Effector memory CD4-positive, alpha-beta T cell (primary cell): ENCODE measurements around the gene NPAT.
A peak's percentile ranks its signal among the peaks of the same experiment; 100 is the strongest.

Experiments
- DNase-seq, 3 donors: peaks; one replicate each; pipeline ENCODE4 v3.0.0-alpha.2; 2020
- H3K27ac ChIP-seq: 2 replicates; pipeline ENCODE4 v1.7.0; 2013; ENCODE audit warnings: mild to moderate bottlenecking, low read length, moderate library complexity; ENCODE audit not compliant: insufficient read depth, poor library complexity, severe bottlenecking
- H3K27me3 ChIP-seq: replicated peaks from 2 replicates; pipeline ENCODE4 v1.7.0; 2013; ENCODE audit warnings: mild to moderate bottlenecking, low read length; ENCODE audit not compliant: insufficient read depth, control insufficient read depth, poor library complexity, severe bottlenecking
- H3K36me3 ChIP-seq: 2 replicates; pipeline ENCODE4 v1.7.0; 2013; ENCODE audit warnings: mild to moderate bottlenecking, low read length, moderate library complexity; ENCODE audit not compliant: control insufficient read depth, insufficient read depth
- H3K4me1 ChIP-seq: 2 replicates; pipeline ENCODE4 v1.7.0; 2013; ENCODE audit warnings: low read length, mild to moderate bottlenecking; ENCODE audit not compliant: control insufficient read depth, insufficient read depth, poor library complexity, severe bottlenecking
- H3K4me3 ChIP-seq: 2 replicates; pipeline ENCODE4 v1.7.0; 2013; ENCODE audit warnings: low read length, low read depth, mild to moderate bottlenecking; ENCODE audit not compliant: insufficient read depth, poor library complexity, severe bottlenecking
- H3K9me3 ChIP-seq: 2 replicates; pipeline ENCODE4 v1.7.0; 2013; ENCODE audit warnings: mild to moderate bottlenecking, low read length, moderate library complexity; ENCODE audit not compliant: control insufficient read depth

NPAT gene

DNA sequence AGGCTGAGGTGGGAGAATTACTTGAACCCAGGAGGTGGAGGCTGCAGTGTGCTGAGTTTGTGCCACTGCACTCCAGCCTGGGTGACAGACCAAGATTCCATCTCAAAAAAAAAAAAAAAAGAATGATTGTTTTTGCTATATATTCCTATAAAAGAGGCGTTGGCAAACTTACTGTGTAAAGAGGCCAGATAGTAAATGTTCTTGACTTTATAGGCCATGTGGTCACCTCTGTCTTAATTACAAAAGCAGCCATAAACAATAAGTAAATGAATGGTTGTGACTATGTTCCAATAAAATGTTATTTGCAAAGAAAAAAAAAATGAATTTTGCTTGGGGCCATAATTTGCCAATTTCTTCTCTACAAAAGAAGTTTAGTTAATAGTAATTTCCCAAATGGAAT, 12.8 kb upstream of the NPAT start:
- Histone ChIP-seq H3K36me3 (peaks cover 32% of the 10 kb centered on the region), H3K27ac (peak overlapping the region; percentile 19), H3K9me3 (no peaks in the 10 kb centered on the region), H3K4me1 (peaks cover 50% of the 10 kb centered on the region), H3K4me3 (no peak overlapping the region), H3K27me3 (no peaks in the 10 kb centered on the region)
- no peak for DNase-seq

DNA sequence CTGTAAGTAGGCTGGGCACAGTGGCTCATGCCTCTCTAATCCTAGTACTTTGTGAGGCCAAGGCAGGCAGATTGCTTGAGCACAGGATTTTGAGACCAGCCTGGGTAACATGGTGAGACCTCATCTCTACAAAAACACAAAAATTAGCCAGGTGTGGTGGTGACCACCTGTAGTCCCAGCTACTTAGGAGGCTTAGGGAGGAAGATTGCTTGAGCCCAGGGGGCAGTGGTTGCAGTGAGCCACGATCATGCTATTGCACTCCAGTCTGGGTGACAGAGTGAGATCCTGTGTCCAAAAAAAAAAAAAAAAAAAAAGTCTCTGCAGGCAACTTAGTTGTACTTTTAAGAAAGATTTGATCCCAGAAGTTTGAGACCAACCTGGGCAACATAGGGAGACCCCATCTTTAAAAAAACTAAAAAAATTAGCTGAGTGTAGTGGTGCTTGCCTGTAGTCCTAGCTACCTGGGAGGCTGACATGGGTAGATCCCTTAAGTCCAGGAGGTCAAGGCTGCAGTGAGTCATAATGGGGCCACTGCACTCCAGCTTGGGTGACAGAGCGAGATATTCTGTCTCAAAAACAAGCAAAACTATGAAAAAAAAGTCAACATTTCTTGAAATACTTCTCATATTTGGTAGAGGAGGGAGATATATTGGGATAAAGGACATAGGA, 11.0 kb upstream of the NPAT start:
- Histone ChIP-seq H3K4me3 (no peak overlapping the region), H3K4me1 (peaks cover 42% of the 10 kb centered on the region), H3K27ac (no peak overlapping the region), H3K36me3 (peaks cover 45% of the 10 kb centered on the region), H3K9me3 (no peaks in the 10 kb centered on the region), H3K27me3 (no peaks in the 10 kb centered on the region)
- DNase-seq, result no peak

GRCh38 chr11:108228251-108228650, 5.8 kb upstream of the NPAT start:
- no peak overlapping the region for H3K4me3 ChIP-seq
- peaks cover 43% of the 10 kb centered on the region for H3K36me3 ChIP-seq
- H3K27ac ChIP-seq, result no peak overlapping the region
- no peak for DNase-seq
- no peaks in the 10 kb centered on the region for H3K9me3 ChIP-seq
- H3K4me1 ChIP-seq, result peaks cover 19% of the 10 kb centered on the region
- no peaks in the 10 kb centered on the region for H3K27me3 ChIP-seq

DNA sequence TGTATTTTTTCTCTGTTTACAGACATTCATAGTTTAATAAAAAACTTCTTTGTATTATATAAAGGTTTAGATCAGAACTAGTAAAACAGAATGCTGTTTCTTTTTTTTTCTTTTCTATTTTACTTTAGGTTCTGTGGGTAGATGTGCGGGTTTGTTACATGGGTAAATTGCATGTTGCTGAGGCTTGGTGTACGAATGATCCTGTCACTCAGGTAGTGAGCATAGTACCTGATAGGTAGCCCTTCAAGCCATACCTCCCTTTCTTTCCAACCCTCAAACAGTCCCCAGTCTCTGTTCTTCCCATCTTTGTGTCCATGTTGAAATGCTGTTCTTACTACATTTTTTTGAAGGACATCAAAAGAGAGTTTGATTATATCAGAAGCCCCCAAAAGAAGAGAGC, 3.6 kb upstream of the NPAT start:
- Histone ChIP-seq H3K9me3 (no peaks in the 10 kb centered on the region), H3K36me3 (peaks cover 25% of the 10 kb centered on the region), H3K27ac (peak overlapping the region; percentile 99), H3K4me3 (peak overlapping the region; percentile 40), H3K4me1 (peaks cover 16% of the 10 kb centered on the region), H3K27me3 (no peaks in the 10 kb centered on the region)
- DNase-seq, result no peak

- Histone ChIP-seq H3K27me3 (no peaks in the 10 kb centered on the region), H3K9me3 (no peaks in the 10 kb centered on the region), H3K4me1 (peaks cover 16% of the 10 kb centered on the region), H3K36me3 (peaks cover 16% of the 10 kb centered on the region), H3K4me3 (peak overlapping the region; percentile 67), H3K27ac (peak overlapping the region; percentile 99)
- DNase-seq, result no peak
These were observed 2.7 kb upstream of the NPAT start for GRCh38 chr11:108224911-108225786.

- H3K27me3 ChIP-seq, result no peaks in the 10 kb centered on the region
- peaks cover 18% of the 10 kb centered on the region for H3K4me1 ChIP-seq
- no peaks in the 10 kb centered on the region for H3K9me3 ChIP-seq
- peak overlapping the region; percentile 99 for H3K27ac ChIP-seq
- peak overlapping the region; percentile 67 for H3K4me3 ChIP-seq
- DNase-seq, result no peak
- peaks cover 9% of the 10 kb centered on the region for H3K36me3 ChIP-seq
These were observed 1.9 kb upstream of the NPAT start for GRCh38 chr11:108224366-108224765.

GRCh38 chr11:108223348-108224149, 1.1 kb upstream of the NPAT start:
- H3K4me1 ChIP-seq, result peaks cover 20% of the 10 kb centered on the region
- H3K9me3 ChIP-seq, result no peaks in the 10 kb centered on the region
- H3K27ac ChIP-seq, result peak overlapping the region; percentile 99
- H3K4me3 ChIP-seq, result peak overlapping the region; percentile 67
- H3K36me3 ChIP-seq, result peaks cover 5% of the 10 kb centered on the region
- no peak for DNase-seq
- H3K27me3 ChIP-seq, result no peaks in the 10 kb centered on the region

GRCh38 chr11:108221911-108222573, 396 bp downstream of the NPAT start:
- Histone ChIP-seq H3K4me1 (peaks cover 20% of the 10 kb centered on the region), H3K9me3 (no peaks in the 10 kb centered on the region), H3K27ac (peak overlapping the region; percentile 99), H3K36me3 (no peaks in the 10 kb centered on the region), H3K4me3 (peak overlapping the region; percentile 81), H3K27me3 (no peaks in the 10 kb centered on the region)
- DNase-seq, result peak in 2 of 3 donors; percentile 29 to 41

DNA sequence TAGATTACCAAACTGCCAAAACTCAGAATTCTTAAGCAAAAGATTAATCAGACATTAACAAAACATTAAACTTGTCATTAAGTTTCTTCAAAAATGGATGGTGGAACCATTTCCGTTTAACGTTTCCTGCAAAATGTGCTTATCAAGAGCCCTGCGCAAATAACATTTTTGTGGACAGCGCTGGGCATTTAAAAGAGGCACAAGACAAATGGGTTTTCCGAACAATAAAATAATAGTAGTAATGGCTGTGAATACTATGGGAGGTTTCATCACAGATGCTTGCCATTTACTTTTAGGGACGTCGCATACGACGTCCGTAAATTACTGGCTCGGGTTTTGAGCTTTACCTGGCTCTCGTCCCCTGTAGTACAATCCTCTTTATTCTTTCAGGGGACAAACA, 1.1 kb downstream of the NPAT start:
- Histone ChIP-seq H3K4me3 (peak overlapping the region; percentile 81), H3K9me3 (no peaks in the 10 kb centered on the region), H3K27ac (peak overlapping the region; percentile 99), H3K36me3 (no peaks in the 10 kb centered on the region), H3K27me3 (no peaks in the 10 kb centered on the region), H3K4me1 (peaks cover 24% of the 10 kb centered on the region)
- DNase-seq, result no peak
